BLaER1 treated with 17β-estradiol and CSF1 and Interleukin-3, amounts not matched to agents 10 nM and 100 nM (cell line): Measurements from ENCODE around the gene KCNJ6.
"Not testable (repeated sequence)": the region's sequence is repeated elsewhere in the genome, so short reads cannot be mapped to it uniquely, and the experiment has no call there.

ENCODE experiments used
- H3K27ac ChIP-seq, 11 experiments: shearing (Covaris generic); formaldehyde crosslinking; 2 replicates each; pipeline ENCODE4 v1.8.1; 2022
- H3K27me3 ChIP-seq, 11 experiments: shearing (Covaris generic); formaldehyde crosslinking; 2 replicates each; pipeline ENCODE4 v1.8.1; 2022
- H3K36me3 ChIP-seq, 11 experiments: shearing (Covaris generic); formaldehyde crosslinking; 2 replicates each; pipeline ENCODE4 v1.8.1; 2022
- H3K4me1 ChIP-seq, 10 experiments: shearing (Covaris generic); formaldehyde crosslinking; 2 replicates each; pipeline ENCODE4 v1.8.1; 2022
- H3K4me2 ChIP-seq, 11 experiments: shearing (Covaris generic); formaldehyde crosslinking; 2 replicates each; pipeline ENCODE4 v1.8.1; 2022
- H3K4me3 ChIP-seq, 10 experiments: shearing (Covaris generic); formaldehyde crosslinking; 2 replicates each; pipeline ENCODE4 v1.8.1; 2022
- H3K9ac ChIP-seq, 11 experiments: shearing (Covaris generic); formaldehyde crosslinking; 2 replicates each; pipeline ENCODE4 v1.8.1; 2022
- H3K9me3 ChIP-seq, 11 experiments: shearing (Covaris generic); formaldehyde crosslinking; replicated peaks in 1 of 11; 2 replicates each; pipeline ENCODE4 v1.8.1; 2022
- H4K20me1 ChIP-seq, 11 experiments: shearing (Covaris generic); formaldehyde crosslinking; 2 replicates each; pipeline ENCODE4 v1.8.1; 2022
- Cebpa-rat ChIP-seq, 11 experiments: shearing (Covaris generic); IDR thresholded peaks; 2 replicates each; pipeline ENCODE4 v1.8.1; 2022

KCNJ6 gene

DNA sequence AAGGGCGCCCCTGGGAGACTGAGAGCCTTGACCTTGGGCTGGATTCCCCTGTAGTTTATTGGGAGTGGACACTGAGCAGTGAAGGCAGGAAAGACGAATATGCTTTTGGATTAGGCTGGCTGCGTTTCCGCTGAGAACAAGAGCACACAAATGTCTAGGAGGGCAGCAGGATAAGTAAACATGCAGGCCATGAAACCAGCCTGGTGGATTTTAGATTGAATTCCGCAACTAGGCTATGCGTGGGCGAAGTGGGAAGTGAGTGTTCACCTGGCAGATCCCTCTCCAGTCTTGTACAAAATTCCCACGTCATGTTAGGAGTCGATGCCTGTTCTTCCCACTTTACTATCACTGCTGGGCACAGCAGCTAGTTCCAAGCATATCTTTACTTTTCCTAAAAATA is 21.4 kb upstream of the KCNJ6 start:
- Histone ChIP-seq H3K9ac (no peak overlapping the region), H3K4me3 (no peak overlapping the region), H3K27ac (no peak overlapping the region), H3K36me3 (no peaks in the 10 kb centered on the region), H3K9me3 (peaks cover 14 to 29% (median 25%) of the 10 kb centered on the region in 11 experiments), H3K27me3 (no peaks in the 10 kb centered on the region), H4K20me1 (no peaks in the 10 kb centered on the region), H3K4me1 (no peaks in the 10 kb centered on the region), H3K4me2 (no peak overlapping the region)
- no peak for TF ChIP-seq Cebpa-rat (IDR thresholded peaks at IDR 0.05)

DNA sequence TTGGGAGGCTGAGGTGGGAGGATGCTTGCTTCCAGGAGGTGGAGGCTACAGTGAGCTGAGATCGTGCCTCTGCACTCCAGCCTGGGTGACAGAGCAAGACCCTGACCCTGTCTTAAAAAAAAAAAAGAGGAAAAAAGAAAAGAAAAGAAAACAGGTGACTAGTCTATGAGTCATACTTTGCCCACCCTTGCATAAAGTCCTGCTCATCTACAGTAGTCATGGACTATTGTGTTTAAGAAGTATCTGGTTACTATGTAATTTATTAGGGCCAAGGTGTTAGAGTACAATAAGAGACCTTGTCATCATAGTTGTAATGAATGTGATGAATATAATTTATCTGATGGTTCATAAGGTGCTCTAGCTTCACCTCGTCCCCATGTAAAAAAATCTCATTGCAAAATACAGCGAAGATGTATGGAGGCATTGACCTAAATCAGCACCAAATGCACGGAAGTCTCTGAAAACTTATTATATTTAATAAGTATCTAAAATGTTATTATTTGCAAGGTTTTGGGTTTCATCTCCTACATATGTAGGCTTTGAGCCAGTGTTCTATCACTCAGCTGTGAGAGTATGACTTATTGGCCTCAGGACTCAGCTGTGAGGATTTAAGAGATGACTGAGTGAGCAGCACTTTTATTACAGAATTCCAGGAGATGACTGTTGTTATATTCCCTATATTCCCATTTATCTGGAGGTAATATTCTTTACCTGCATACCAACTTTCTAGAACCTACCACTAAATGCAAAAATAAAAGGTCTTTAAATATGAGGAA is 19.9 kb upstream of the KCNJ6 start:
- no peak overlapping the region for H3K4me3 ChIP-seq
- H3K9ac ChIP-seq, result no peak overlapping the region
- peaks cover 21 to 37% (median 32%) of the 10 kb centered on the region in 11 experiments for H3K9me3 ChIP-seq
- H3K36me3 ChIP-seq, result no peaks in the 10 kb centered on the region
- no peaks in the 10 kb centered on the region for H3K27me3 ChIP-seq
- no peak overlapping the region for H3K27ac ChIP-seq
- H4K20me1 ChIP-seq, result no peaks in the 10 kb centered on the region
- H3K4me2 ChIP-seq, result no peak overlapping the region
- H3K4me1 ChIP-seq, result no peaks in the 10 kb centered on the region
- no peak for TF ChIP-seq Cebpa-rat (IDR thresholded peaks at IDR 0.05)

DNA sequence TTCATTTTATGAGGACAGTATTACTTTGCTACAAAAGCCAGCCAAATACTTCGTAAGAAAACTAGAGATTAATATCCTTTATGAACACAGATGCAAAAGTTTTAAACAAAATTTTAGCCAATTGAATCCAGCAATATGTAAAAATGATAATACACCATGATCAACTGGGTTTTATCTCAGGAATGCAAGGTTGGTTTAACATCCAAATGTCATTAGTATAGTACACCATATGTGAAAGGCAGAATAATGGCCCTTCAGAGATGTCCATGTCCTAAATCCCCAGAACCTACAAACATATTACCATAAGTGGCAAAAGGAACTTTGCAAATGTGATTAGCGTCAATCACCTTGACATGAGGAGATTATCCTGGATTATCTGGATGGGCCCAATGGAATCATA is 16.7 kb upstream of the KCNJ6 start:
- no peak overlapping the region for H3K4me2 ChIP-seq
- peaks cover 10 to 28% (median 20%) of the 10 kb centered on the region in 11 experiments for H3K9me3 ChIP-seq
- no peaks in the 10 kb centered on the region for H4K20me1 ChIP-seq
- H3K27me3 ChIP-seq, result no peaks in the 10 kb centered on the region
- H3K27ac ChIP-seq, result no peak overlapping the region
- no peaks in the 10 kb centered on the region for H3K36me3 ChIP-seq
- no peak overlapping the region for H3K4me3 ChIP-seq
- TF ChIP-seq Cebpa-rat (IDR thresholded peaks at IDR 0.05), result no peak
- H3K9ac ChIP-seq, result no peak overlapping the region
- no peaks in the 10 kb centered on the region for H3K4me1 ChIP-seq

DNA sequence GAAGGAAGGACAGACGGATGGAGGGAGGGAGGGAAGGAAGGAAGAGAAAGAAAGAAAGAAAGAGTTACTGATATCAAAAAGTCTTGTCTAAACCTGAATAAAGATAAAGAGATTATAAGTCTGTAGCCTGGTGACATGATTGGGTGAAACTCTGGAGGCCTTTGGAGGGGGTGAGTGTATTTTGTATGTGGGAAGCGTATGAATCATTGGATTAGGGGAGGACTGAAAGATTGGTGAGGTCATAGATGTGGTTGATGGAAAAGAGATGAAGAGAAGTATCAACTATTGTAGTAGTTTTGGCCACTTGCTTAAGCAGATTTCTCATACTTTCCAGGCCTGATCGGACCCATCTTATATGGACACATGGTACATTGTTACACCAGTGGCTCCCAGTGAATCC is 11.5 kb upstream of the KCNJ6 start:
- no peaks in the 10 kb centered on the region for H4K20me1 ChIP-seq
- no peaks in the 10 kb centered on the region for H3K36me3 ChIP-seq
- TF ChIP-seq Cebpa-rat (IDR thresholded peaks at IDR 0.05), result no peak
- H3K27me3 ChIP-seq, result no peaks in the 10 kb centered on the region
- no peak overlapping the region for H3K27ac ChIP-seq
- peaks cover 7 to 23% (median 15%) of the 10 kb centered on the region in 11 experiments; a peak in 19 of 22 replicates for H3K9me3 ChIP-seq
- no peak overlapping the region for H3K4me3 ChIP-seq
- H3K9ac ChIP-seq, result no peak overlapping the region
- H3K4me2 ChIP-seq, result no peak overlapping the region
- no peaks in the 10 kb centered on the region for H3K4me1 ChIP-seq

DNA sequence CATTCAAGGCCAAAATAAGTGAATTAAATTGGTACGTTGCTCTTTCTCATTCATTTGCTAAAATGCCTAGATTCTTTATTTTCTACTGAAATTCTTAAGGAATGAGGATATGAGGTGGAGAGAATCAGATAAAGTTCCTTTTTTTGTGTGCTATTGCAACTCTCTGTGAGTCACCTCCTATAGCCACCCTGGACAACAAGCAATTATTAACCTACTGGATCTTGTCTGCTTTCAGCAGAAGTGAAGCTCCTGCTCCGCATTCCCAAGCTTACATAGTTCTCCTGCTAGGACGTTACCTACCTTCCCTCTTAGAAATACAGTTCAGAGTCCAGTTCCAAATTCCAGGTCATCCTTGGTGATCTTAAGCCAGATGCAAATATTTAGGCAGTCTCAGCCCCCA is 4.8 kb upstream of the KCNJ6 start:
- no peak overlapping the region for H3K4me3 ChIP-seq
- H3K27me3 ChIP-seq, result peaks cover 19 to 27% (median 23%) of the 10 kb centered on the region in 11 experiments
- no peaks in the 10 kb centered on the region for H4K20me1 ChIP-seq
- H3K27ac ChIP-seq, result no peak overlapping the region
- peaks cover 0 to 15% (median 5%) of the 10 kb centered on the region in 11 experiments; a peak in 8 of 22 replicates for H3K9me3 ChIP-seq
- 0 out of 20 replicates have a peak, but pooled peaks cover 0 to 4% (median 0%) of the 10 kb centered on the region in 10 experiments for H3K4me1 ChIP-seq
- H3K9ac ChIP-seq, result no peak overlapping the region
- TF ChIP-seq Cebpa-rat (IDR thresholded peaks at IDR 0.05), result no peak
- H3K4me2 ChIP-seq, result no peak overlapping the region
- H3K36me3 ChIP-seq, result no peaks in the 10 kb centered on the region

DNA sequence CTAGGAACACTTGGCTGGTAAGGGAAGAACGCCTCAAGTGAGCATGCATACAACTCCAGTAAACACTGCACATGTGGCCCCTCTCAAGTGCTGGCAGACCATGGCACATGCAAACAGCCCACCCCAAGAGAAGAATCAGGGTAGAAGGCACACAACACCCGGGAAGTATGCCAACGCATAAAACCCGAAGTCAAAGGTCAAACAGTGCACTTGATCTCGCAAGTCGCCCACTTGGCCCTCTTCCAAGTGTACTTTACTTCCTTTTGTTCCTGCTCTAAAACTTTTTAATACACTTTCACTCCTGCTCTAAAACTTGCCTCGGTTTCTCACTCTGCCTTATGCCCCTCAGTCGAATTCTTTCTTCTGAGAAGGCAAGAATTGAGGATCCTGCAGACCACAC is 4.0 kb upstream of the KCNJ6 start:
- not testable (repeated sequence) for H3K36me3 ChIP-seq, H3K27ac ChIP-seq, H3K9ac ChIP-seq, H3K4me3 ChIP-seq, H3K4me2 ChIP-seq, H4K20me1 ChIP-seq
- H3K9me3 ChIP-seq, result peaks cover 0 to 23% (median 11%) of the 10 kb centered on the region in 11 experiments; a peak in 10 of 22 replicates
- H3K27me3 ChIP-seq, result peaks cover 27 to 35% (median 31%) of the 10 kb centered on the region in 11 experiments
- 0 out of 20 replicates have a peak, but pooled peaks cover 0 to 11% (median 0%) of the 10 kb centered on the region in 10 experiments for H3K4me1 ChIP-seq

DNA sequence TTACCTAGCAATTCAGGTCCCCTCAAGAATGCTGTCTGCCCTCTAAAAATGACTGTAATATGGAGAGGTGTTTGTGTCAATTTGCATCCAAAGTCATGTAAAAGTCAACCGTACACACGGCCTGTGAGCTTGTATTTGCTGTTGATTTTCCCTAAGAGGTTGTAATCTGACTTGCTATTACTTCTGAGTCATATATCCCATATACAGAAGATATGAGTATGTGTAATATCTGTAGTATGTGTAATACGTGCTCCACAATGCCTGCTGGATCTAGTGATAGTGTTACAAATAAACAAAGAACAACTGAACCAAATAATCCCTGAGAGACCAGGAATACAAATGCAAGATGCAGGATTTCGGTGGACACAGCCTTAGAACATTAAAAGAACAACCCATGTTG is 1.4 kb upstream of the KCNJ6 start:
- Histone ChIP-seq H3K4me1 (0 out of 20 replicates have a peak, but pooled peaks cover 0 to 11% (median 0%) of the 10 kb centered on the region in 10 experiments), H3K27ac (no peak overlapping the region), H3K9ac (no peak overlapping the region), H3K36me3 (no peaks in the 10 kb centered on the region), H3K4me2 (no peak overlapping the region), H3K27me3 (peaks cover 44 to 56% (median 51%) of the 10 kb centered on the region in 11 experiments), H4K20me1 (no peaks in the 10 kb centered on the region), H3K4me3 (no peak overlapping the region), H3K9me3 (peaks cover 0 to 29% (median 13%) of the 10 kb centered on the region in 11 experiments; a peak in 10 of 22 replicates)
- no peak for TF ChIP-seq Cebpa-rat (IDR thresholded peaks at IDR 0.05)

DNA sequence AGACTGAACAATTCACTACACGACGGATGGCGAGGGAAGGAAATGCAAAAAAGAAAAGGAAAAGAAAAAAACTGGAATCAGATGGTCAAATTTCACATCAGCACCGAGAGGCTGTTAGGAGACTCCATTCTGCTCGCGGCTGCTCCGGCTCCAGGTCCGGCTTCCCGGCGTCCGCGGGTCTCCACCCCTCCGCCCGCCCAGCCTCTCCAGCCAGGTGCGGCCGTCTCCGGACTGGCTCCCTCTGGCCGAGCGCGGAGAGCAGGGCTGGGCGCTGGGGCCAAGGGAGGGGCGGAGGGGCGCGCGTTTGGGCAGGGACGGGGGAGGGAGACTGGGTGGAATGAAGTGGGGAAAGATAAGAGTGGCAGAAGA is 332 bp downstream of the KCNJ6 start:
- H3K27ac ChIP-seq, result no peak overlapping the region
- H3K27me3 ChIP-seq, result peaks cover 44 to 56% (median 51%) of the 10 kb centered on the region in 11 experiments
- H3K36me3 ChIP-seq, result no peaks in the 10 kb centered on the region
- H4K20me1 ChIP-seq, result no peaks in the 10 kb centered on the region
- H3K9me3 ChIP-seq, result peaks cover 0 to 29% (median 13%) of the 10 kb centered on the region in 11 experiments; a peak in 10 of 22 replicates
- TF ChIP-seq Cebpa-rat (IDR thresholded peaks at IDR 0.05), result no peak
- no peak overlapping the region for H3K9ac ChIP-seq
- peak overlapping the region in 10 of 11 experiments; percentile 18 to 70 (median 38); a peak in 18 of 22 replicates for H3K4me2 ChIP-seq
- peak overlapping the region in 4 of 10 experiments; percentile 19 to 53 (median 37); a peak in 8 of 20 replicates for H3K4me3 ChIP-seq
- 0 out of 20 replicates have a peak, but pooled peaks cover 0 to 11% (median 0%) of the 10 kb centered on the region in 10 experiments for H3K4me1 ChIP-seq

DNA sequence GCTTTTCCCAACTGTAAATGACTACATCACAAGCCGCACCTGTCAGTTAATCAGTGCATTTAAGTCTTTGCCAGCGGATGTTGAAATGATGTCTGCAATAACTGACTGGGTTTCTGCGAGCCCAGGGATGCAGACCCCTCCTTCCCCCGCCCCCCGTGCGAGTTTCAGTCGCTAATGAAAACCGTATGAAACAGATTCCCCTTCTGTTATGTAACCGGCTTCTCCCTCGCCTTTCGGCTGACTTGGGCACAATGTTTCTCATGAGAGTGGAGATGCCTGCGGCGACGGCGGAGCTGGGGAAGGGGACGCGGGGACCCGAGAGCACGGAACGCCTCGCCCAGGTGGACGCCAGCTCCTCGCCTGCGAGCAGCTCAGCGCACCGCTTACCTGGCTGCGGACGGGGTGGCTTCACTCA is 753 bp downstream of the KCNJ6 start:
- Histone ChIP-seq H3K4me2 (peak overlapping the region in 10 of 11 experiments; percentile 18 to 70 (median 38); a peak in 12 of 22 replicates), H3K36me3 (no peaks in the 10 kb centered on the region), H4K20me1 (no peaks in the 10 kb centered on the region), H3K27ac (no peak overlapping the region), H3K9ac (no peak overlapping the region), H3K4me1 (0 out of 20 replicates have a peak, but pooled peaks cover 0 to 11% (median 0%) of the 10 kb centered on the region in 10 experiments), H3K4me3 (peak overlapping the region in 2 of 10 experiments; percentile 19 to 41; a peak in 2 of 20 replicates), H3K27me3 (peaks cover 44 to 56% (median 51%) of the 10 kb centered on the region in 11 experiments), H3K9me3 (peaks cover 0 to 29% (median 13%) of the 10 kb centered on the region in 11 experiments; a peak in 10 of 22 replicates)
- TF ChIP-seq Cebpa-rat (IDR thresholded peaks at IDR 0.05), result no peak
